SKM-1 treated with dmso at 0.1 percent for 144 hours (cell line): ENCODE results near the gene KCNC1.

ENCODE experiments used
- DNase-seq: peaks from one replicate; lab custom pipeline; 2025; ENCODE audit not compliant: unreplicated experiment; lab: John Stamatoyannopoulos, UW

KCNC1 gene

GRCh38 chr11:17814546-17814945 lies 80.0 kb downstream of the KCNC1 start:
- DNase-seq, result no peak

DNA sequence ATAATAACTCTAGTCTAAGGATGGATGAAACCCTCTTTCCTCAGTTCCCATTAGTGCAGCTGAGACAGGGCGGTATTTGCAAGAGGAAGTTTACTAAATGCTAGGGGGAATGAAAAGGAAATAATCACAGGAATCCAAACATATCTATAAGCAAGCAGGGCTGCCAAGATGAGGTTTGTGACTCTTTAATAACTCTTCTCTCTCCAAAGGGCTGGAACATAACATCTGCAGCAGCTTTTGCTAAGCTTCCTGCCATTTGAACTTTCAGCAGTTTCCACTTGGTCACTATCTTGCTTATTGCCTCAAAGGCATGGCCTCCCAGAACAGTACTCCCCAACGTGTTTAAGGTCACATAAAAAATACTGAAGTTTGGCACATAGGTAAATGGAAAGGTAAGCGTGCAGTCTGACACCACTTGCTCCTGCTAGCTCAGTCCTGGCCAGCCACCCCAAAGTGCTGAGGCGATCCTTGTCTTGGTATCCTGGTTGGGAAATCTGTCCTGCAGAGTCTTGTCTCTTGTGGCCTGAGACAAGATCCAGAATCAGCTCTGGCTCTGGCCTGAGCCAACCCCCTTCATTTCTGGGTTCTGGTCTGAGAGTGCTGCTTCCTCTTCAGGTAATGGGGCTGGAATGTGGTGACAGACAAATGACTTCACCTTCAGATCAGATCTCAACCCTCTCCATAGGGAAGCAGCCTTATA lies 81.8 kb downstream of the KCNC1 start:
- DNase-seq, result no peak

DNA sequence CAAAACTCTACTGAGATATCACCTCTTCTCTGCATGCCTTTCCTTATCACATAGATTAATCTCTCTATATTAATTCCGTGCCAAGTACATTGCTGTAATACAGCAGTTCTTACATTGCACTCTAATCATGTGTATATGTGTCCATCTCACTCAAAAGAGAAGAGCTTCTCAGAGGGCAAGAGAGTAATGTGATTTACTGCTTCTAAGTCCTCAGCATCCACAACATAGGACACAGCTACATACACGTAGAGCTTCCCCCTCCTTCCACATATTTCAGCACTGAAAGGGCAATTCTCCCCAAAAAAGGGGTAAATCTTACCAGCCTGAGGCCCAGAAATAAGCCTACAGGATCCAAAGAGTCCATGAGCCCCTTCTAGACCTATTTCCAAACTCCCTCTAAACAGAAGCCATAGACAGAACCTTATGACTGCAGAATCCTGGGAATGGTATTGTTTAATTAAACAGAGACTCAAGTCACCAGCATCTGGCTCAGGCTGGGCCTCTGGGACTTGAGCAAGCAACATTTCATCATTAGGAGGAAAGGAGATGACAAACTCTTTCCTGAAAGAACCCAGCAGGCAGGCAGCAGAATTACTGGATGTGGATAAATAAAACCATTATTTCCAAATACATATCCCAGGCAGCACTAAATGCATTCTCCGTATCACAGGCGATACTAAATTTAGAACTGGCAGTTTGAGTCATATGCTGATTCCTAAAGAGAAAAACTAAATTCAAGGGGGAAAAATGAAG lies 87.2 kb downstream of the KCNC1 start:
- no peak for DNase-seq

DNA sequence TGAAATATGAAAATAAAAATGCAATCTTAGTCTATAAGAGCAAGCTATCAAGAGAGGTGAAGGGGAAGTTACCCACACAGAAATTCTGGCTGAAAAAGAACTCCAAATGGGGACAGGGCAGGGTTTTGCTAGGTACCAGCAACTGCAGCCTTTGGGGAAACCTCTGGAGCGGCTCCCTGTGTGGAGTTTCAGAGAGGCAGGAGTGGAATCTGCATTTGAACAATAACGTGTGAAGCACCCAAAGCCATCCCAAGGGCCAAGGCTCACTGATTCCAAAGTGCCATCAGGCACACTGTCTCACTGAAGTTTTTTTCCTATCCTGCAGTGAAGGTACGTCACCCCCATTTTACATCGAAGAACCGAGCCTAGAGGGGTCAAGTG lies 87.8 kb downstream of the KCNC1 start:
- DNase-seq, result no peak

GRCh38 chr11:17827006-17827405 lies 92.4 kb downstream of the KCNC1 start:
- no peak for DNase-seq

DNA sequence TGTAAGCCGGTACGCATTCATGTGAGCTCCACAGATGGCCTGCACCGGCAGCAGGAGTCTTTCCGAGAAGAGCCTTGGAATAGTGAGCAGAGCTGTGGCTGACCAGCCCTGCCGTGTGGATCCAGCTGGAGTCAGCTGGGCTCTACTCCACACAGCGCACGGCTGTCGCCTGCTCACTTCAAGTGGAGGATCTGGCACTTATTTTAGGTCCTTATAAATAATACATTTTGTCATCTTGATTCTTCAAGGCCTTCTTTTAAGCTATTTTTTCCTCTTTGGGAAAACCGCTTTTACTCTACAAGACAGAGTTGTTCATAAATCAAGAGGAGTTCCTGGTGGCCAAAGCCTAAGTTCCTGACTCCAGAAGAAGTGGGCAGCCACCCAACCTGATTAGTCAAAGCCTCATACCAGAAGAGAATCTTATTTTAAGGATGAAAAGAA lies 93.8 kb downstream of the KCNC1 start:
- no peak for DNase-seq

- no peak for DNase-seq
Measured at GRCh38 chr11:17831228-17831627, 96.6 kb downstream of the KCNC1 start.

- no peak for DNase-seq
Measured at GRCh38 chr11:17831883-17832282, 97.3 kb downstream of the KCNC1 start.
